Activated CD8-positive, alpha-beta memory T cell treated with anti-CD3 and anti-CD28 coated beads, Interleukin-2, amount 50 U/mL, for 24 hours (primary cell): Measurements from ENCODE around the gene GGACT.

ENCODE experiments used
- DNase-seq: peaks from one replicate; pipeline ENCODE4 v3.0.0-alpha.2; 2020; ENCODE audit errors: extremely low read depth

The GGACT gene

DNA sequence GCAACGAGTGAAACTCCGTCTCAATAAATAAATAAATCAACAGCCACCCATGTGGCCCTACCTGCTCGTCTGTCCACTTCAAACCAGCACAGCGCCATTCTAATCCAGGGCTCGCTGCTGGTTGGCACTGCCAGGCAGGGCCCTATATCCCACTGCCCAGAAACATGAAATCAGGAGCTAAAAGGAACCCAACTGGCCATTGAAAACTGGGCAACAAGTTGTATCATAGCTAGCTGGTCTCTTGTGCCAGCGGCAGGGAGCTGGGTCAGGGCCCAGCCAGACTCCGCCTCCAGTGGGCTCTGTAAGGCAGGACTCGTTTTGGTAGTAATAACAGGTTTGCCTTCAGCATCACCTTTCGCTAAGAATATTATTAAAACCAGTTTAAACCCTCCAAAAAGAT lies 39.3 kb downstream of the GGACT start:
- DNase-seq = no peak

GRCh38 chr13:100547791-100548201 lies 40.8 kb downstream of the GGACT start:
- no peak for DNase-seq

GRCh38 chr13:100546713-100547405 lies 41.7 kb downstream of the GGACT start:
- no peak for DNase-seq

DNA sequence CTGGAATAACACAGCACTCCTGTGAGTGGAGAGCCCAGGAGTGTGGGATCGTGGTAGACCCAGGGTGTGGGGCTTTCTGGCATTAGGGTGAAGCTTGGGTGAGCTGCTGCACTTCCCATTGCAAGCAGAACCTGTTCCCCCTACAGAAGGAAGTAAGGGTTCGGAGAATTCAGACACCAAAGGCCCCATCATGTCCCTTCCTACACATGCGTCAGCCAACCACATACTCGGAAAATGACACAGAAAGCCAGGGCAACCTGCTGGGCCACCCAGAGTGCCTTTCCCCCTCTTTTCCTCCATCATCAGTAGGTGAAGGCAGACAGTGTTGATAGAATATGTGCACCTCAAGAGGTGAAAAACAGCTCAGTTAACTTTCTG lies 42.9 kb downstream of the GGACT start:
- no peak for DNase-seq

DNA sequence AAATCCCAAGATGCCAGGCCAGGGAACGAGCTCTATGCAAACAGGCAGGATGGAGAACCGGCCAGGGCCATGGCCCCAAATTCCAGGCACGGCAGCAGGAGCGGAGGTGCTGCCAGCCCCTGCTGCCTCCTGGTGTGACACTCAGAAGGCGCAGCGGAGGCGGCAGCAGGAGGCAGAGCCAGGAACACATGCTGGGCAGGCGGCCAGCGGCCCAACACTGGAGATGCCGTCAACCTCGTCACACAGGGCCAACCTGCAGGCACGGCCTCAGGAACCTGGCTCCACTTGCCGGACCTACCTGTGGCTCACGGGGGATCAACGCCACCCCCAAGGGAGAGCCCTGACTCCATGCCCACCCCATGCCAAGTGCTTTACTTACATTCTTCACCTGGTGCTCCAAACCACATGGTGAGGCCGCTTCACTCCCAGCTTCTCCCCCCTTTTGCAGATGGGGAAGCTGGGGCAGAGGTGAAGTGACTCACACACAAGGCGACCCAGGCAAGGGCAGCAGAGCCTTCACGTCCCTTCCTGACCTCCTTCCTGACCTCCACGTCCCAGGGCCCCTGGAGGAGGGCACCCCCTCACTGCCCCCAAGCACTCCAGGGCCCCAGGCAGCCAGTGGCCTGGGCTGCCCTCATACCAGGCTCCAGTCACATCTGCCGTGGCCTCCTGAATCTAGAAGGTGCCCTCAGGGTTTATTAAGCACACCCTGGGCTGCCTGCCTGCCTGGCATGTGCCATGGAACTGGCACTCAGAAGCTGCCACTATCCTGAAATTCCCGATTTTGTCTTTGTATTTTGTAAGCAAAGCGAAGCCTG lies 43.5 kb downstream of the GGACT start:
- no peak for DNase-seq

DNA sequence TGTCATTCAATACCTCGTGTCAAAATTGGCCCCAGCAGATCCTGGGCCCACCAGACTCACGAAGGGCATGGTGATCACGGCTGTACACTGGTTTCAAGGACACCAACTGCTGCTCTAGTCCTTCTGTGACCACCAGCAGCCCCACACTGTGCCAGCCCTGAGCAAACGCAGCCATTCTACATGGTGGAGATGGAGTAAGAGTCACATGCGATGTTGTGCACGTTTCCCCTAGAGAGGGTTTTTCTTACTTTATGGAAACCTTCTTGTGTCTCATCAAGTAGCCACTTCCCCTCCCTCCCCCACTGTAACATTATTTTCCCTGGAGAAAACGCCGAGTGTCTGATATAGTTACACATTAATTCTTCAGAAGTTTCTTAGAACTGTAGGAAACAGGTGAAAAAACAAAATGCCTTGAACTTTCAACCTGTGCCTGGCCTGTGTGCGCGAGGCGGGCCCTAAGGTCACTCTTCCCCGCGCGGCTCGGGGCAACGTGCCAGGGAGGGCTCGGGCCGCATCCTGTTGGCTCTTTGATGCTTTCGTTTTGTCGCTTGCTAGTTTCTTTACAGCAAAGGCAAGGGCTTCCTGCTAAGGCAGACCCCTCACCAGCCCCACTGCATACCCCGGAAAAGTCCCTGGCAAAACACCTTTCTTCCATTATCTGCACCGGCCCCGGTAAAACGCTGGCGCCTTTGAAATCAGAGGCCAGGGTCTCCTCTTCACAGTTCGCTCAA lies 44.6 kb downstream of the GGACT start:
- DNase-seq = no peak

- DNase-seq = no peak
Measured at GRCh38 chr13:100542826-100543156, 45.8 kb downstream of the GGACT start.

DNA sequence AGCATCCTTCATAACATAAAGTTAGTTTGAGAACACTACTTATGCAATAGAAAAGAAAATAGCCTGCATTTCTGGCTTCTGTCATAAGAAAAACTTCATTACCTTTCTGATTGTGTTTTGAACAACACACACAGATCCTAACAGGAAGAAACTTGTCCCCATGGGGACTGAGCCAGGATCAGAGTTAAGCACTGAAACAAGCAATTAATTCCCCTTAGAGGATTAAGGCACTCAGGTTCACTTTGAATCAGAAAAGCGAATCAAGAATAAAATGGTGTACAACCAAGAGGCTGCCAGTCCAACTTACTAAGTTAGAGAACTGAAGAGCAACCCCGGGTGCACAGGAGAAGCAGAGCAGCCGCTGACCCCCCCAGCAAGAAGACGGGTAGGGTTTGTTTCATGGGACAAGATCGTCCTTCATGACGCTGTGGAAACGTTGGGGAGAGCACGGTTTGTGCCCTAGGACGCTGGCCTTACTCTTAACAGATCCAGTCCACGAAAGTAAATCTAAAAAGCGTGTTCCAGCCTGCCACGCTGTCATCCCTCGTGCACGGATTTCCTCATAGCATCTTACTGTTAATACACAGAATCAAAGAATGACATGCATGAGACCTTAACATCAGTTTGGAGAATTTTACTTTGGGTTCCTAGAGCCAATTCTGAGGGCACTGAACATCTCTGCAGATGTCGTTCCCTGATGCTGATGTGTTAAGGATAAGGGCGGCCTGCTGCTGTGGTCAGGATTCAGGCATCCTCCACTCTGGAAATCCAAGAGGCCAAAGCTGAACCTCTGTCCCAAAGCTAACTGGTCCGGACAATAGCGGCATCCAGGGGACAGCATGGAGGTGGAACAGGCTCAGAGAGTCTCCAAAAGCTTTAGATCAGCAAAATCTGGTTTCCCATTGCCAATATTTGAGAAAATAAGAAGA lies 46.4 kb downstream of the GGACT start:
- no peak for DNase-seq

- no peak for DNase-seq
Measured at GRCh38 chr13:100540621-100541020, 48.0 kb downstream of the GGACT start.

GRCh38 chr13:100537951-100538462 lies 50.6 kb downstream of the GGACT start:
- DNase-seq = no peak

- DNase-seq = no peak
Measured at GRCh38 chr13:100537486-100537885, 51.1 kb downstream of the GGACT start.

GRCh38 chr13:100536643-100537180 lies 51.9 kb downstream of the GGACT start:
- no peak for DNase-seq

DNA sequence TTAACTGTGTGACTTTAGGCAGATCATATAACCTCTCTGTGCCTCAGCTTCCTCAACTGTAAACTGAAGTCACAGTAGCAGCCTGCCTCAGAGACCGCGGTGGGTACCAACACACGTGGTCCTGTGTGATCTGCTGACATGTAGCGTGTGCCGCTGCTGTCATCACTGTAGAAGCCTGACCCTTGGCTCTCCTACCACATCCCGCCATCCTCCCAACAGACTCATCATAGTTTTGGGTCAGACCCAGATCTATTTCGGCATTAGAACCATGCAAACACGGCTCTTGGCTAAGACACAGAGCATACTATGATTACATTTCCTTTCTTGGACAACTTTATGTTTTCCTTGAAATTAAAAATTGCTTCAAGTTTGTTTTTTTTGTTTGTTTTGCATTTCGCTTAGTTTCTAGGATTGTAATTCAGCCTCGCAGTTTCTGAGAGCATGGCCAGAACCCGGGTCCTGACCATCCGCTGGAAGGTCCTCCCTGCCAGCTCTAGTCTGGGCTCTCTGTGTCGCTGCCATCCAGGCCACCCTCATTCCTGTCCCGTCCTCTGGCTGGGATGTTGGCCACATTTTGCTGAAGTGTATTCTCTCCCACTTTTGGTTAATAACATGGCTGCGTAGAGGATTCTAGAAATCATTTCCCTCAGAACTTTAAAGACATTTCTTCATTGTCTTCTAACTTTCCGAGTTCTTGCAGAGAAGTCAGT lies 53.0 kb downstream of the GGACT start:
- no peak for DNase-seq

DNA sequence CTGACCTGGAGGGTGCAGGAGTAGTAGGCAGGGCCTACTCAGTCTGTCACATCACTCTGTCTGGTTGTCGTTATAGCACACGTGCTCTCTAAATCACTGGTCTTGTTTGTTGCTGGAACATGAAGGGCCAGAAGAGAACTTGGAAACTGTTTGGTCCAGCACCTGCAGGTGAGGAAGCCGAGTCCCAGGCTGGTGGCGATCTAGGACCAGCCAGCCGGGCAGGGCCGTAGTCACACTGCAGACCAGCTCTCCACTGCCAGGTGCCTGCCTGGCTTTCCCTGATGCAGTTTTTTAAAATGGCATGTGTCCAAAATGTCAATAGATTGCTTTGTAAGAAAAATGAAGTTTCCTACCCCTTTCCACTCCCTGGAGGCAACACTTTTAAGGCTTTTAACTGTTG lies 53.7 kb downstream of the GGACT start:
- DNase-seq = no peak

DNA sequence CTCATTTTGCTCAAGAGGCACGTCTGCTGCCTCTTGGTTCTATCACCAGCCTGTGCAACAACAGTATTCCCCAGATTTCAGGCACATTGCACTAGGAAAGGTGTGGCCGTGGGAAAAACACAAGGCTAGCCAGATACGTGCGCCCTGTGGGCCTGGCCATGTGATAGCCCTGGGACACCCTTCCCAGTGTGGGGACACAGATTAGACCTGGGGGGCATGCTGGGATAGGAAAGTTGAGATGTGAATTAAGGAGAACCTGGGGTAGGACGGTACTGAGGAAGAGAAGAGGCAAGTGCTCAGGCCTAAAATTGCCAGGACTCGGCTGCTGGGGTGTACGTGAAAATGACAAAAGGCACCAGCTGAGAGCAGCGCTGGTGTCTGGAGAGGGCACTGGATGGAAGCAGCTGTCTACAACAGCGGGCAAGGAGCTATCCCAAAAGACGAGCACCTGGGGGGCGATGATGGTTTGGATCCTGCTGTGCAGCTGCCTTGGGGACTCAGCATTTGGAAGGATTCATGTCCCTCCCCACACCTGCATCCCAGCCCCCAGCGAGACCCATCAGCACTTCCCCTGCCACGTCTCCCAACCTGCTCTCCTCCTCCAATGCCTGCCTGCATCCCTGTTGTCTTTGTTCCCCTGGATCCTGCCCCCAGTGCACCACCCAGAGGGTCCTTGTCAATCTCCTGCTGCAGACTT lies 54.3 kb downstream of the GGACT start:
- no peak for DNase-seq

- DNase-seq = no peak
Measured at GRCh38 chr13:100533588-100534041, 55.0 kb downstream of the GGACT start.

DNA sequence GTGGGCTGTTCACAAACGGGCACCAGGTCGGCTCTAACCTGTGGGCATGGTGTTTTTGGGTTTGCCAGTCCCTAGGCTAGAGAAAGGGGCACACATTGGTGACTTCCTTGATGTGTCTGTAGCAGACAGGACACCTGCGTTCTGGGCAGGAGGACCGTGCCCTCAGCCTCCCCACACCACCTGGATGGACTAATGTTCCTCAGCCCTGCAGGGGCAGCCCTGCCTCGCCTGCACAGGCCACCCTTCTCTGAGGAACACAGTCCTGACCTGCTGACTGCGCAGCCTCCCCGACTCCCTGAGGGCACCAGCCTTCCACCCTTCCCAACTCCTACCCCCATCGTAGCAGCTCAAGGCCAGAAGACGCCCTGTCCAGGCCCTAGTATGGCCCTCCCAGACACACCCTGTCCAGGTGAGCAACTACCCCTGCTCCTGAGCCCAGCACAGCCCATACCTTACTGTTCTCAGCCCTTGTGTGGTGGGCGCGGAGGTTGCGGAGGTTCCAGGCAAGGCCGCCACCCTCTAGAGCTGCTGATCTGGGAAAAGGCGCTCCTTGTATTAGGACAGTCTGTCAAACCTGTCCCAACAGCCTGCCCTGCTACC lies 55.7 kb downstream of the GGACT start:
- no peak for DNase-seq

DNA sequence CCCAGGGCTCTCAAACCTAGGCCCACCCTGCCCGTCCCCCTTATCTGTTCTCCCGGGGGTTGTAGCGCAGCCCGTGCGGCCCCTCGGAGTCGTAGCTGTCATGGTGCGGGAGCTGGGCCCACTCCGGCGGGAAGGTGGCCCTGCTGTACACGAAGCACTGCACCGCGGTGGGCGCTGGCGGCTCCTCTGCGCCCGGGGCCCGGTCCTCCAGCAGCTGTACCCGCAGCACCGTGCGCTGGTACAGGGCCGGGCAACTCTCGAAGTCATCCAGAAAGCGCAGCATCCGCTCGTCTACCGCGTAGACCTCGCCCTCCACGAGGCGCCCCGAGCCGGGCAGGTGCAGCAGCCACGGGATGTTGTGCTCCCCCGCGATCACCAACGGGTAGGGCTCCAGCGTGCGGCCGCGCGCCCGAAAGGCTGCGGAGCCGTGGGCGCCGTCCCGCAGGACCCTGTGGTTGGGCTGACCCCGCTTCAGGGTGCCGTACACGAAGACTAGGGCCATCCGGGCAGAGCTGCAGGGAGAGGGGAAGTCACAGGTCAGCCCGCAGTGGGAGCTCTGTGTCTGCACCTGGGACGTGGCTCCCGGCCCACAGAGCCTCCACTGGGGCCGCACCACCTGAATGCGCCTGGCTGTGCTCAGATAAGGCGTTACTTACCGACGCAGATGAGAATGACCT lies 56.4 kb downstream of the GGACT start:
- no peak for DNase-seq

DNA sequence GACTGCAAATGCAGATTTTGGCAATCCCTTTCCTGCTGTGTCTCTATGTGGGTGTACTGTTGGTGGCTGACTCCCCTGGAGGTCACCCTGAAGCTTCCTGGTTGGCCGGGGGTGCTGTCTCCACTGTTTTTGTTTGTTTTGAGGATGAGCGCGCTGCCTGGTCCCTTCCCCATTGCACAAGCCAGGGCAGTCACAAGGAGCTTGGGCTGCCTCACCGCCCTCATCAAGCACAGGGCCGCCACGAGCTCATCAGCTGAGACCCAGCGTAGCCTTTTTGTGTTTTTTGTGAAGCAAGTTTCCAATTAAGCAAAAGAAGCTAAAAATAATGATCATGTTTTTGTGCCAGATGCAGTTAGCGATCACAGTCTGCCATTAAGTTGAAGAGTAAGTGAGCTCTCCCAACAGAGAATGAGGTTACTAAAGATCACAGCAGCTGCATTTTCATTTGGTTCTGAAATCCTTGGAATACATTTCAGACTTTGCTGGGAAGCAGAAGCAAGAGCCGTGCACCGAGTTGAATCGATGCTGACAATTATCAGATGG lies 57.8 kb downstream of the GGACT start:
- DNase-seq = no peak
